K562 (cell line): Measurements from ENCODE around the gene TMEM120B. TPM values are rescaled to one million over a fixed set of nuclear protein-coding genes. Genes with fewer than 3 reads are reported as not detected.

Source experiments
- ATAC-seq: fragments of 200-7000 bp; cut with Tn5 transposase; 3 replicates; pipeline ENCODE4 v1.9.1; 2020; ENCODE audit warnings: moderate library complexity
- BruUV-seq: library from RNA; stranded (reverse); fragments of 400-500 nt; replicated peaks from 2 replicates; lab custom pipeline; 2021; lab: Mats Ljungman, UMichigan
- CTCF ChIA-PET: fragments of 300-600 bp; formaldehyde crosslinking; extraction: SDS; loops from one replicate; lab custom pipeline; 2021; ENCODE audit warnings: low intra/inter-chr PET ratio; lab: Yijun Ruan, JAX
- POLR2A ChIA-PET: fragments of 300-600, 350-650 bp; sonication (Branson Sonifier 250); formaldehyde crosslinking; extraction: SDS; loops from one replicate; lab custom pipeline; 2021; ENCODE audit warnings: antibody characterized with exemption, inconsistent platforms; lab: Yijun Ruan, JAX
- DNase-seq, 4 experiments: peaks; one replicate each; pipeline versions ENCODE4 v3.0.0 to v3.0.0-alpha.2; 2011 to 2018; ENCODE audit warnings: low spot score in 3 of 4, mixed read lengths in 3 of 4; ENCODE audit errors: extremely low read depth in 1 of 4
- FAIRE-seq: peaks from 2 replicates; lab custom pipeline; 2011; peaks lifted over from hg19 to GRCh38; lab: Jason Lieb, UNC
- H2AFZ ChIP-seq: 2 replicates; pipeline ENCODE4 v1.6.0; 2011; ENCODE audit warnings: low read depth, low read length, control low read depth, inconsistent platforms
- H3K27ac ChIP-seq: fragments of 200-600 bp; 3 replicates; pipeline ENCODE4 v1.8.0; 2011; ENCODE audit warnings: low read depth, mild to moderate bottlenecking, control low read depth, inconsistent platforms, low read length, moderate library complexity, mixed read lengths; ENCODE audit errors: extremely low read depth
- H3K27me3 ChIP-seq, 2 experiments: fragments of 300-600 bp in 1 of 2; 2 replicates in 1 of 2; 3 replicates in 1 of 2; pipeline versions ENCODE4 v1.6.0 to v1.8.0; 2011; ENCODE audit warnings: inconsistent platforms in 2 of 2, low read length in 2 of 2, mild to moderate bottlenecking in 1 of 2, mixed read lengths in 1 of 2, moderate library complexity in 1 of 2; ENCODE audit not compliant: control insufficient read depth in 2 of 2, insufficient read depth in 2 of 2
- H3K36me3 ChIP-seq: fragments of 300-600 bp; 3 replicates; pipeline ENCODE4 v1.8.0; 2011; ENCODE audit warnings: mild to moderate bottlenecking, low read length, inconsistent platforms; ENCODE audit not compliant: control insufficient read depth, insufficient read depth
- H3K4me1 ChIP-seq, 2 experiments: fragments of 200-600 bp in 1 of 2; replicated peaks in 1 of 2; 2 replicates in 1 of 2; 3 replicates in 1 of 2; pipeline versions ENCODE4 v1.5.1 to v1.8.0; 2011; ENCODE audit warnings: inconsistent platforms in 2 of 2, low read length in 2 of 2, mild to moderate bottlenecking in 1 of 2, mixed read lengths in 1 of 2, moderate library complexity in 1 of 2; ENCODE audit not compliant: control insufficient read depth in 2 of 2, insufficient read depth in 2 of 2
- H3K4me2 ChIP-seq: 2 replicates; pipeline ENCODE4 v1.6.1; 2011; ENCODE audit warnings: low read length, control low read depth, inconsistent platforms, mixed read lengths; ENCODE audit not compliant: insufficient read depth
- H3K4me3 ChIP-seq: fragments of 200-600 bp; sonication (generic), shearing (Covaris generic); 2 replicates; pipeline ENCODE4 v1.5.1; 2016; ENCODE audit warnings: control low read depth, inconsistent platforms
- H3K79me2 ChIP-seq: fragments of 200-600 bp; 3 replicates; pipeline ENCODE4 v1.8.0; 2011; ENCODE audit warnings: low read length, inconsistent platforms; ENCODE audit not compliant: control insufficient read depth, insufficient read depth
- H3K9ac ChIP-seq, 2 experiments: 2 replicates each; pipeline versions ENCODE4 v1.6.0 to v1.6.1; 2011; ENCODE audit warnings: low read depth in 2 of 2, low read length in 2 of 2, control low read depth in 1 of 2, inconsistent platforms in 1 of 2, mild to moderate bottlenecking in 1 of 2, mixed read lengths in 1 of 2; ENCODE audit not compliant: insufficient read depth in 1 of 2
- H3K9me1 ChIP-seq: one replicate; pipeline ENCODE4 v1.6.0; 2011; ENCODE audit warnings: inconsistent platforms, mild to moderate bottlenecking, low read length, moderate library complexity; ENCODE audit not compliant: control insufficient read depth, insufficient read depth
- H3K9me3 ChIP-seq: replicated peaks from 2 replicates; pipeline ENCODE4 v1.5.1; 2011; ENCODE audit warnings: low read depth, low read length, inconsistent platforms; ENCODE audit not compliant: control insufficient read depth, insufficient read depth
- H4K20me1 ChIP-seq: replicated peaks from 2 replicates; pipeline ENCODE4 v1.6.1; 2011; ENCODE audit warnings: low read length, inconsistent platforms, mixed read lengths; ENCODE audit not compliant: control insufficient read depth, insufficient read depth
- BDP1 ChIP-seq: IDR thresholded peaks from 3 replicates; pipeline ENCODE4 v1.6.1; 2011; ENCODE audit not compliant: insufficient read length, insufficient read depth
- CSDE1 ChIP-seq, 2 experiments: fragments of 450-650 bp; IDR thresholded peaks; 2 replicates each; pipeline ENCODE4 v1.6.1; 2016; ENCODE audit warnings: mild to moderate bottlenecking in 1 of 2
- HIVEP1 ChIP-seq: fragments of 250-450 bp; sonication (Bioruptor Pico); IDR thresholded peaks from 2 replicates; pipeline ENCODE4 v1.4.0; 2020; ENCODE audit warnings: mild to moderate bottlenecking
- HMG20B ChIP-seq: fragments of 250-450 bp; sonication (Bioruptor Pico); IDR thresholded peaks from 2 replicates; pipeline ENCODE4 v1.5.0; 2021; ENCODE audit warnings: mild to moderate bottlenecking
- LEF1 ChIP-seq: fragments of 450-650 bp; IDR thresholded peaks from 2 replicates; pipeline ENCODE4 v1.6.1; 2016; ENCODE audit warnings: mild to moderate bottlenecking
- MCM2 ChIP-seq: fragments of 450-650 bp; IDR thresholded peaks from 2 replicates; pipeline ENCODE4 v1.6.1; 2017; ENCODE audit warnings: low read depth, mild to moderate bottlenecking
- NRF1 ChIP-seq, 2 experiments: fragments of 450-650 bp; IDR thresholded peaks in 1 of 2; conservative IDR thresholded peaks in 1 of 2; 2 replicates each; pipeline ENCODE4 v1.6.1; 2014; ENCODE audit warnings: mild to moderate bottlenecking in 2 of 2
- PCBP2 ChIP-seq: fragments of 200-400 bp; formaldehyde crosslinking; IDR thresholded peaks from 2 replicates; pipeline ENCODE4 v1.6.1; 2018; ENCODE audit warnings: low read length, low read depth, mild to moderate bottlenecking, moderate library complexity; ENCODE audit not compliant: poor library complexity, severe bottlenecking
- PHB2 ChIP-seq: fragments of 450-650 bp; IDR thresholded peaks from 2 replicates; pipeline ENCODE4 v1.6.1; 2017; ENCODE audit warnings: low read depth
- RBM17 ChIP-seq: fragments of 200-400 bp; formaldehyde crosslinking; IDR thresholded peaks from 2 replicates; pipeline ENCODE4 v1.6.1; 2017; ENCODE audit warnings: low read depth, mild to moderate bottlenecking, low read length, borderline replicate concordance
- RFX1 ChIP-seq: fragments of 450-650 bp; IDR thresholded peaks from 2 replicates; pipeline ENCODE4 v1.6.1; 2016; ENCODE audit warnings: mild to moderate bottlenecking, moderate library complexity
- RHOXF2B ChIP-seq: fragments of 250-450 bp; sonication (Bioruptor Pico); conservative IDR thresholded peaks from 2 replicates; pipeline ENCODE4 v1.5.1; 2021
- RUNX1 ChIP-seq: sonication (generic); IDR thresholded peaks from 2 replicates; pipeline ENCODE4 v1.6.1; 2016; ENCODE audit warnings: antibody characterized with exemption, low read depth
- TOE1 ChIP-seq, 2 experiments: fragments of 450-650 bp in 1 of 2; sonication (generic) in 1 of 2; formaldehyde crosslinking in 1 of 2; IDR thresholded peaks; 2 replicates each; pipeline versions ENCODE4 v1.7.1 to v1.8.0; 2016 to 2022; ENCODE audit warnings: borderline replicate concordance in 2 of 2, mild to moderate bottlenecking in 2 of 2, antibody characterized with exemption in 1 of 2, inconsistent platforms in 1 of 2, low read depth in 1 of 2, missing genetic modification reagents in 1 of 2, moderate library complexity in 1 of 2
- ZNF780A ChIP-seq: fragments of 250-450 bp; sonication (Bioruptor Pico); IDR thresholded peaks from 2 replicates; pipeline ENCODE4 v1.5.0; 2021; ENCODE audit warnings: mild to moderate bottlenecking
- WGBS: fragments of 100-300 bp; shearing (Covaris generic); methylation state at CpG from one replicate; pipeline ENCODE4 v1.1.6; 2016; ENCODE audit warnings: low coverage, mixed read lengths; ENCODE audit not compliant: insufficient coverage; ENCODE audit errors: missing lambda C conversion rate; 5-methylcytosine and 5-hydroxymethylcytosine counted together
- in situ Hi-C: fragments of 300-500 bp; cut with MboI; formaldehyde crosslinking; loops from 4 replicates; pipeline ENCODE4 v1.15.0; 2018; ENCODE audit warnings: inconsistent platforms, mixed read lengths
- intact Hi-C: fragments of 100-400 bp; cut with micrococcal nuclease; formaldehyde crosslinking; loops from 2 replicates; pipeline ENCODE4 v1.14.2; 2022
- polyA plus RNA-seq, 8 experiments: library from polyadenylated mRNA; depleted of rRNA in 4 of 8; stranded (reverse) in 5 of 8; unstranded in 3 of 8; fragments of >200 nt; fragmentation: Nextera tagmentation in 2 of 8; fragmentation: Illumina TruSeq in 1 of 8; extraction: Ambion mirVana in 2 of 8; extraction: Trizol in 1 of 8; gene quantifications; 2 replicates each; pipeline versions ENCODE4 v1.2.1 to v1.2.3, GENCODE V29; 2011 to 2014; ENCODE audit warnings: inconsistent platforms in 1 of 8, missing spikeins in 1 of 8
- total RNA-seq, 7 experiments: library from RNA; depleted of rRNA in 6 of 7; stranded (reverse); fragments of >200 nt in 6 of 7; fragmentation: Illumina TruSeq in 2 of 7; extraction: Trizol in 2 of 7; gene quantifications; 2 replicates each; pipeline versions ENCODE4 v1.2.1 to v1.2.3, GENCODE V29; 2011 to 2021; ENCODE audit warnings: low replicate concordance in 1 of 7
- TF ChIP-seq, protein P1 (sequence below): fragments of 450-650 bp; IDR thresholded peaks from one replicate; pipeline ENCODE4 v1.6.1; 2018; ENCODE audit warnings: mild to moderate bottlenecking, moderate library complexity; ENCODE audit not compliant: partially characterized antibody
- TF ChIP-seq, protein P2 (sequence below): fragments of 250-450 bp; sonication (Bioruptor Pico); IDR thresholded peaks from 2 replicates; pipeline ENCODE4 v1.5.0; 2020; ENCODE audit warnings: mild to moderate bottlenecking, borderline replicate concordance
- TF ChIP-seq, protein P3 (sequence below): fragments of 250-450 bp; sonication (Bioruptor Pico); IDR thresholded peaks from 2 replicates; pipeline ENCODE4 v1.8.0; 2021; ENCODE audit warnings: moderate library complexity, mild to moderate bottlenecking, inconsistent platforms

The TMEM120B gene
- total and polyA plus RNA-seq, 9 of the 15 experiments (the other 6 are each of a cell fraction or from before 2014, with no cell fraction given): 1.7 to 18.6 (median 7.4) TPM

GRCh38 chr12:121767525-121768016 lies 55.0 kb downstream of the TMEM120B start:
- TF ChIP-seq, protein P1, sequence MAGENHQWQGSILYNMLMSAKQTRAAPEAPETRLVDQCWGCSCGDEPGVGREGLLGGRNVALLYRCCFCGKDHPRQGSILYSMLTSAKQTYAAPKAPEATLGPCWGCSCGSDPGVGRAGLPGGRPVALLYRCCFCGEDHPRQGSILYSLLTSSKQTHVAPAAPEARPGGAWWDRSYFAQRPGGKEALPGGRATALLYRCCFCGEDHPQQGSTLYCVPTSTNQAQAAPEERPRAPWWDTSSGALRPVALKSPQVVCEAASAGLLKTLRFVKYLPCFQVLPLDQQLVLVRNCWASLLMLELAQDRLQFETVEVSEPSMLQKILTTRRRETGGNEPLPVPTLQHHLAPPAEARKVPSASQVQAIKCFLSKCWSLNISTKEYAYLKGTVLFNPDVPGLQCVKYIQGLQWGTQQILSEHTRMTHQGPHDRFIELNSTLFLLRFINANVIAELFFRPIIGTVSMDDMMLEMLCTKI: no peak
- TF ChIP-seq RHOXF2B (CRISPR knock-in tag) (no peak), RUNX1 (no peak), HIVEP1 (CRISPR knock-in tag) (no peak), NRF1 (conservative IDR thresholded peaks at IDR 0.05 in 1 of 2, IDR thresholded peaks at IDR 0.05 in 1 of 2) (no peak), PCBP2 (no peak), BDP1 (no peak), ZNF780A (CRISPR knock-in tag) (no peak), RFX1 (no peak), HMG20B (CRISPR knock-in tag) (no peak), TOE1 (IDR thresholded peaks at IDR 0.05; ENCODE audit: borderline replicate concordance) (no peak), TOE1 (CRISPR knock-in tag; IDR thresholded peaks at IDR 0.05; ENCODE audit: borderline replicate concordance, low read depth) (no peak), LEF1 (no peak), PHB2 (no peak), CSDE1 (IDR thresholded peaks at IDR 0.05) (no peak), MCM2 (no peak), RBM17 (no peak)
- TF ChIP-seq, protein P2, sequence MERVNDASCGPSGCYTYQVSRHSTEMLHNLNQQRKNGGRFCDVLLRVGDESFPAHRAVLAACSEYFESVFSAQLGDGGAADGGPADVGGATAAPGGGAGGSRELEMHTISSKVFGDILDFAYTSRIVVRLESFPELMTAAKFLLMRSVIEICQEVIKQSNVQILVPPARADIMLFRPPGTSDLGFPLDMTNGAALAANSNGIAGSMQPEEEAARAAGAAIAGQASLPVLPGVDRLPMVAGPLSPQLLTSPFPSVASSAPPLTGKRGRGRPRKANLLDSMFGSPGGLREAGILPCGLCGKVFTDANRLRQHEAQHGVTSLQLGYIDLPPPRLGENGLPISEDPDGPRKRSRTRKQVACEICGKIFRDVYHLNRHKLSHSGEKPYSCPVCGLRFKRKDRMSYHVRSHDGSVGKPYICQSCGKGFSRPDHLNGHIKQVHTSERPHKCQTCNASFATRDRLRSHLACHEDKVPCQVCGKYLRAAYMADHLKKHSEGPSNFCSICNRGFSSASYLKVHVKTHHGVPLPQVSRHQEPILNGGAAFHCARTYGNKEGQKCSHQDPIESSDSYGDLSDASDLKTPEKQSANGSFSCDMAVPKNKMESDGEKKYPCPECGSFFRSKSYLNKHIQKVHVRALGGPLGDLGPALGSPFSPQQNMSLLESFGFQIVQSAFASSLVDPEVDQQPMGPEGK (CRISPR knock-in tag): no peak
- TF ChIP-seq, protein P3, sequence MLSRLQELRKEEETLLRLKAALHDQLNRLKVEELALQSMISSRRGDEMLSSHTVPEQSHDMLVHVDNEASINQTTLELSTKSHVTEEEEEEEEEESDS: no peak
- TF ChIP-seq, all 486 proteins: peak for 0
- DNase-seq: no peak
- ChIA-PET POLR2A (interaction anchor here (1.1 kb wide), 1 partner anchor 13 kb away, joined by 3 read pairs; no protein-coding TSS in a partner anchor), CTCF (no interaction called here)
- Histone ChIP-seq H3K79me2 (no peaks in the 10 kb centered on the region), H3K27me3 (no peaks in the 10 kb centered on the region), H3K9me3 (no peaks in the 10 kb centered on the region), H4K20me1 (no peaks in the 10 kb centered on the region), H2AFZ (no peak overlapping the region), H3K4me3 (no peak overlapping the region), H3K4me1 (peaks cover 15 to 36% of the 10 kb centered on the region in 2 experiments; a peak in 4 of 5 replicates), H3K36me3 (peaks cover 18% of the 10 kb centered on the region; the same call in 2 of the 3 replicates), H3K27ac (no peak overlapping the region), H3K4me2 (no peak overlapping the region), H3K9me1 (no peaks in the 10 kb centered on the region), H3K9ac (no peak overlapping the region)
- WGBS: 74% methylated on average over 10 of the region's 10 CpGs
- intact Hi-C loops (no loop called here), in situ Hi-C loops (loop anchor here (5.0 kb wide), 1 partner anchor 75 kb away; no protein-coding TSS in a partner anchor)
- FAIRE-seq: no peak
- no TSS peak for BruUV-seq
- ATAC-seq: no peak
